NCI-H345 (cell line): ENCODE results near the gene FOXG1.

Experiments used
- DNase-seq: peaks from one replicate; lab custom pipeline; 2025; lab: John Stamatoyannopoulos, UW

The FOXG1 gene

DNA sequence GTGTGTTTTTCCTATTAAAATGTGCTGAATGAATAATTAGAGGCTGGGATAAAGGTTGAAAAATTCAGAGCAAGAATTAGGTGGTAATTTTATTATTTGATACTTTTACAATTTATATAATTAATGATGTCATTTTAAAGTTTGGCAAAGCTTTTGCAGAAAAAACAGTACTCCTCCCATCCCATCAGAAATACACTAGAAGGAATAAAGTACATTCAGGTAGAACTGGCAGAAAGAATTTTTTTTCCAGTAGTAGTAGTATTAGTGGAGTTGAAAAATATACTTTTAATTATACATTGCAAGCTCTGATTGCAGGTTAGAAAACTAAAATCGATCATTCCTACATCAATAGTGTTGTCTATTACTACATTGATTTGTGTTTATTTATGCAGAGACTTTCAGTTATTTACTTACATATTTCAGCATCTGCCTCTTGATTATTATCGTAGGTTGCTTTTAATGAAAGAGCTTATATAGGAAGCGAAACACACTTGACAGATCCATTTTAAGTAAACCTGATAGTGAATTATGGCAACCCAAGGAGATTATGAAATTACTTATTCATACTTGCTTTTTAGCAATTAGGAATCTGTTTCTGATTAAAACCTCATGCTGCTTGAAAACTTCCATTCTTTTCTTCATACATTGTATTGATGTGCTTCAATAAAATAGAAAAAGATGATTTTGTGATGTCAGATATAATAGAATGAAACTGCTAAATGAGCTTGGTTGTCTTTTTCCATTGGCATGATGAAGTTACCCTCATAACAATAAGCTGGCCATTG lies 10.1 kb downstream of the FOXG1 start:
- no peak for DNase-seq

DNA sequence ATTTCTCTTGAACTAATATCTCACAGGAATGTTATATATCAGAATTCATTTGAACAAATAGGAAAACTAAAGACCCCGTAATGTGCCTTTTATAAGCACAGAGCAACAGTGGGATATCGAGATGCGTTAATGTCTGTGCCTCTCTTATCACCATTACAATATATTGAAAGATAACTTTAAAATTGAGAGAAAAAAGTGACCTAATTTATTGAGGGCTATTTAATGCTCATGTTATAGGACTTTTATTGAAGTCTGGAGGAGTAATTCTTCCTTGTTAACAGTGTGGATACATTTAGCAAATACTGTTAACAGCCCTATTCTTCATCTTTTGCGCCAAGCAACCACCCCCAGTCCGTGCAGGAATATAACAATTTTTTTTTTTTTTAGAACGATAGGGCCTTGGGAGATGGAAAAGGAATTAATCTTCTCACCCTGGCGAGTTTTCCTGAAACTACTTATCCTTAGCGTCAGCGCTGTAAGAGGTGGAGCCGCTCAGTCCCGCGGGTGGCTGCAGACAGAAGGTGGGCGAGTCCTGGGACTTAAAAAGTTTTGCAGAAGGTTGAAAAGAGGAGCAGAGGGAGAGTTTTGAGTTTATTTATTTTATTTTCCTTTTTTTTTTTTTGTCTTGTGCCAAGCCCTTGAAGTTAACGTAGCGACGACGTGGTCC lies 11.0 kb downstream of the FOXG1 start:
- no peak for DNase-seq

DNA sequence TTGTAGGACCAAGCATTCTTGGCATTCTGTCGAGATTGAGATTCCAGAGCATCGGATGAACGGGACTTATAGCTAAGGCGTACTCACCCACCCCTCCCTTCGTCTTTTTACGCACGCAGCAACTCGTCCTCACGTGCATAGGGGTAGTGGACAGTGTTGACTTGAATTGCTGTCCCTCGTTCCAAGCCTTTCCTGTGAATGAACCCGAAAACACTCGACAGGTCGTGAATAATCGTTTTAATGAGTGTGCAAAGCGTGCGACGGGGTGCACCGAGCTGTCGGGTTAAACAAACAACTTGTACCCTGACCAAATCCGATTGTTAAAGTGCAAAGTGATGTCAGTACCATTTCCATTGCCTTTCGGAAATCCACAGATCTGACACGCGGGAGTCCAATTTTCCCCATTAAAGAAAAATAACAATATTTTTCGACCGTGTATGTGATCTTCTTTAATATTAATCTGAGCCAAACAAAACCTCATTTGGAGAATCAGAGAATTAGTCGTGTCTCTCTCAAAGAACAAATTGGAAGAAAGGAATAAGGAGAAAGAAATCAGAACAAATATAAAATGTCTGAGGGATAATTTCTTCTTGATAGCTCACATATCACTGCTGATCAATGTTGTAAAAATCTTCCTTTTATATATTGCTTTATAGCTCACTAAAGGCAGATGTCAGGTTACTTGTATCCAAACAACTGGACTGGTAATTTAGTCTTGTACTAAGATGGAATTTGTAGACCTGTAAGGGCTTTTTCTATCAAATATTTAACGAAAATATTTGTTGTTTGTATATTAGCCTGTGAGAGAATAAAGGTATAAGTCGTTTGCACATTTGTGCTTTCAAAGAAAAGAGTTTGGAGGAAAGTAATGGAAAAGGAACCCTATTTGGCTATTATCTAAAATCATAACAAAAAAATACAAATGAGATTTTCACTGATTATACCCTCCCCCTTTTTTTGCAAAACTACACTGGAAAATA lies 11.8 kb downstream of the FOXG1 start:
- no peak for DNase-seq

DNA sequence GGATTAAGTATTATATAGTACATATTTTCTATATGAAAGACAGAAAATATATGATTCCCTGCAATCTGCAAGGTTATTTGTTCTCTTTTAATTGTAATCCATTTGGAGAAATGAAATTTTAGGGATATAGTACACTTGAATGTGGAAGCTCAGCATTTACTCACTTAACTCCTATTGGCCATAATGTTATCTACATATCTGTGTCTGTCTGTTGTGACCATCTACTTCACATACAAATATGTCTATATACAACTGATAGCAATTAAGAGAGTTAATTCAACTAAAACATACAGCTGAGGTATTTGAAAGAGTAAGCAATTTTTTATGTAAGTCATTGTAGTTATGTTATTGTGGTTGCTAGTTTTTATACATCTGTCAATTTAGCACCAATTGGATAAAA lies 12.9 kb downstream of the FOXG1 start:
- no peak for DNase-seq

DNA sequence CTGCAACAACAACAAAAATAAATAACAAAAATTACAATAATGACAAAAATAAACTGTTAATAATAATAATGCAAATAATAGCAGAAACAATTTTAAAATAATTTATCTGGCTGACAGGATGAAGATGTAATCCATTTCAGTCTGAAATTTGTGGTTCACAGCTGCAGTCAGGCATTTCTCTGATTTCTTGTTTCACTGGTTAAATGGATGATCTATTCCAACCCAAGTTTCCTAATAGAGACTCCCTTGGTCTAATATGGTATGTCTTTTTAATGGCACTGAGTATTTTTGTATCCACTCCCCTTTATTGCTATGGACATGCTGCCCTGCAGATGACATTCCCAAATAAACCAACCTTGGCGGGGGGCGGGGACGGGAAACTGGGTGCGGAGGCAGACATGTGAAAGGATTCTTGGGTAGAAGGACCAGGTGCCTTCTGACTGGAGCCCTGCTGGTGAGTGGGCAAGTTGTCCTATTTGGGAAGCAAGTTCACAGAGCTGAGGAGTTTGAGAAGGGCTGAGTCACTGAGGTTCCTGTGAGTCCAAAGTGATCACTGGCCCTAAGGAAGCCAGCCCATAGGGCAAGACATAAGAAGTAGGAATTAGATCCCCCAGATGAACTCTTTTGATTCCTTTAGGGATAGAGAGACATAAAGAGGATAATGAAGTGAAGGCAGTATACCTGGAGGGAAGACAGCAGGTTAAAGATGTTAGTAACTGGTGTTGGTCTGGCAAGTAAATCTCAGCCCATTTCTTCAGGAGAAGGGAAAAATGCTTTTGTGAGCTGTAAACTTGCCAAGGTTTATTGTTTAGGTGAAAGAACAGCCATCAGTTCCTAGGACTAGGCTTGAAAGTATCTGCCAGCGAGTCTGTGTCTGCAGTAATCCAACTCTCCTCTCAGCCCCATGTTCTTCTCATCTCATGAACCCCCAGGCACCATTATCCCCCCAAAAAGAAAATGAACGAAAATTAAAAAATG lies 14.5 kb downstream of the FOXG1 start:
- DNase-seq = no peak

DNA sequence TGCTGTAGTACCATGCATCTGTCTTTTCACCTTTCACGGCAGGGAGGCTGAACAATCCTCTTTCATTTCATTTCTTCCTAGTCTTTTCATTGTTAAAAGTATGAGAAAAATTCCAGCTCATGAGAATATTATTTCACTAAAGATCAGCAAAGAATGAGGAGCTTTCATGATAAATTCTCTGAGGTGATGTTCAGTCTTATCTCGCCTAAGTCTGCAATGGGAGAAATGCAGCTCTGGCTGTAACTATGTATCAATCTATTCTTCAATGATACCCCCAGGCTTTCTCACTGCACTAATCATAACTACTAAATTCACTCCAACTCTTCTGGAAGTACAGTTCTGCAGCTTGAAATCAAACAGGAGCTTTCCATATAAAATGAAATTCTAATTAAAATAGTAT lies 15.7 kb downstream of the FOXG1 start:
- DNase-seq = no peak

DNA sequence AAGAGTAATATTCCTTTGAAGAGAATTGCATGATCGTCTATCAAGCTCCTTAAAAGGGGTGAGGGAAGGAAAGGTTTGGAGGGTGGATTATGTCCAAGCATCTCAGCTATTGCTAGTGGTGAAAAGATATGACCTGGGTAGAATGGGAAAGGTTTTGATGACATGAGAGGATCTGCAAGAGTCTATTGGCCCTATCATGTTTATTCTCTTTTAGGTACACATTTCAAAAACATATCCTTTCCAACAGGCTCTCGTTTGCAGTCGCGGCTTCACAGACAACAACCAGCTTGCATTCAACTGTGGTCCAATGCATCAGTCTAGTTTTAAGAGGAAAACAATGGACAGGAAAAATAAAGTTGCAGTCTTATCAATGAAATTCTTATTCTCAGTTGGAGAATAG lies 17.1 kb downstream of the FOXG1 start:
- no peak for DNase-seq

DNA sequence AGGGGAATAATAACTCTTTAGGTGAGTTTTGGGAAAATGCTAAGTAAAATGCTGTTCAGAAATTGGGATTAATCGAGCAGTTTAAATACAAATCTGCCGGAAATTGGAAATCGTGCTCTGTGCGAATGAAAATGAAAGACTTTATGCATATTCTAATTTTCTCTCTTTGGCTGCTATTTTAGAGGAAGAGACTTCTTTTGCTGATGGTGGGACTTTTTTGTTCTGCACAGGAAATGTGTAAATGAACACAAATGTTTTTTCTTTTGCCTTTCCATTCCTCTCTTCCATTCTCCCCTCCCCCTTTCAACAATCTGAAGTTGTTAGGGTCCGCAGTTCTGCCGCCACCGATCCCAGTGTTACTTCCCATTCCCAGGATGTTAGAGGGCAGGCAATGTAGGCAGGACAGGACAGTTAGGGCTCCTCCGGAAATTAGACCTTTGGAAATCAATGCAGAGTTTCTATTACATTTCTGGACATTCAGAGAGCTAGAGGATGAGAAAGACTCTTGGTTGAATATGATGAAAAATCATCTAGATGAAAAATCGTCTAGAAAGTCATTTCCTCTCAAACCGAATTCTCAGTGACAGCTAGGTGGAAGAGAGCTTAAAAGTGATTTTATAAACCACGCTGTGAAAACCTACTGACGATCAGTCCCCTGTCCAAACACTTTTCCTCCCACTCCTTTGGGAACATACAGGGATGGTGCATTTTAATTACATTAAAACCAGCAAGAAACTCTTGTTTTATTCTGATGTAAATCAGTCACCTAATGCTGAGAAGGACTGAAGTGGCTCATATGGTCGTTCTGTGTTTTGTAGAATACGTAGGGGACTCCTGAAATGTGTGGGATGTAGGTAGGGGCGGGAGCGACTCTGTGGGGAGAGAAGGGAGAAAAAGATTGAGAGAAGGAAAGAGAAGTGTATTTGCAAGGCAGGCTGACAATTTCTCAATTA lies 17.8 kb downstream of the FOXG1 start:
- no peak for DNase-seq

DNA sequence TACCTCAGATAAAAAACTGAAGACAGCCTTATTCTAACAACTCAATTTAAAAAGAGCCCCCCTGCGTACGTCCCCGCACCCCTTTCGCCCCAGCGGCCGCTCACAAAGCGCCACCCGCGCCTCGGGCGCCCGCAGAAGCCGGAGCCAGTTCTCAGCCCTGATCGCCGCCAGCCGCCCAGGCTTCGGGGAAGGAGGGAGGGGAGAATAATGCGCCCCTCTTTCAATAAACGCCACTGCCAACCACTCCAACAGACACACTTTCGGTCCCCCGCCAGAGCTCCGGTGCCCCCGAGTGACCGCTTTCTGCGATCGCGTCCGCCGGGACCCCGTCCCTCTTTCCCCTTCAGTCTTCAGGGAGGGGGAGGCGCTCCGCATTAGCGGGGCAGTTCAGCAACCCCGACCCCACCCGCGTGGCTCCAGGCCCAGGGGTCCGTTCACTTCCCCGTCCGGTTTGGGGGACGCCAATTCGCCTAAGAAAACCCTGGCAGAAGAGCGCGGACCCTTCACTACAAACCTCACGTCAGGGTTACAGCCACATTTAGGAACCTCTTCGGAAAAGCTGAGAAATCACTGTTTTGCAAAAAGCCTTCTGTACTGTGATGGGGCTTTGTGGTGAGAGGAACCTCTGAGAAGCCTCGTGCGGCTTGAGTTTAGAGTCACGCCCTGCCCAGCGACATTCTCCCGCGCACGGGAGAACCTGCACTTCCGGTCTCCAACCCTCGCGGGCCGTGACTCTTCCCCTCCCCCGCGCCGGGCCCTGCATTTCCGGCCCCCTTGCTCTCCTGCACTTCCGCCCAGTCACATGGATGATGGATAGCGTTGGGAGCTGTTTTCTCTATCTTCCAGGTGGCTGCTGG lies 18.7 kb downstream of the FOXG1 start:
- no peak for DNase-seq

DNA sequence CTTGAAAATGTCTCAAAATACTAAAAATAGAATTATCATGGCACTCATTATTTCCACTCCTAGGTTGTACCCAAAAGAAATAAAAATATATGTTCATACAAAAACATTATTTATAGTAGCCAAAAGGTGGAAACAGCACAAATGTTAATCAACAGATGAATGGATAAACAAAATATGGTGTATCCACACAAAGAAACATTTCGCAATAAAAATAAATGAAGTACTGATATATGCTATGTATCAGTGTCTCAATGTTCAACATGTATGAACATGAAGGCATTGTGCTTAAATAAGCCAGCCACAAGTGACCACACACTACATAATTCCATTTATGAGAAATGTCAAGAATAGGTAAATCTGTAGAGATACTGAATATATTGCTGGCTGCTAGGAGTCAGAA lies 40.9 kb downstream of the FOXG1 start:
- no peak for DNase-seq

DNA sequence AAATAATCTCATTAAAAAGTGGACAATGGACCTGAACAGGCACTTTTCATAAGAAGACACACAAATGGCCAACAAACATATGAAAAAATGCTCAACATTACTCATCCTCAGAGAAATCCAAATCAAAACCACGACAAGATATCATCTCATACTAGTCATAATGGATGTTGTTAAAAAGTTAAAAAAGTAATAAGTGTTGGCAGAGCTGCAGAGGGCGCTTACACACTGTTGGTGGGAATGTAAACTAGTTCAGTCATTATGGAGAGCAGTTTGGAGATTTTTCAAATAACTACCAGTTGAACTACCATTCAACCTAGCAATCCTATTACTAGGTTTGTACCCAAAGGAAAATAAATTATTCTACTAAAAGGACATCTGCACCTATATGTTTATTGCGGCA lies 47.2 kb downstream of the FOXG1 start:
- no peak for DNase-seq
